Stimulated activated CD8-positive, alpha-beta memory T cell treated with anti-CD3 and anti-CD28 coated beads, Interleukin-15, amount 100 ng/mL, for 1 hour (primary cell): ENCODE measurements around the gene CCHCR1.
A peak's percentile ranks its signal among the peaks of the same experiment; 100 is the strongest.
"Not testable (repeated sequence)": the region's sequence is repeated elsewhere in the genome, so short reads cannot be mapped to it uniquely, and the experiment has no call there.

Experiments used
- DNase-seq: peaks from one replicate; pipeline ENCODE4 v3.0.0-alpha.2; 2020; ENCODE audit warnings: low read depth

Gene CCHCR1, protein sequence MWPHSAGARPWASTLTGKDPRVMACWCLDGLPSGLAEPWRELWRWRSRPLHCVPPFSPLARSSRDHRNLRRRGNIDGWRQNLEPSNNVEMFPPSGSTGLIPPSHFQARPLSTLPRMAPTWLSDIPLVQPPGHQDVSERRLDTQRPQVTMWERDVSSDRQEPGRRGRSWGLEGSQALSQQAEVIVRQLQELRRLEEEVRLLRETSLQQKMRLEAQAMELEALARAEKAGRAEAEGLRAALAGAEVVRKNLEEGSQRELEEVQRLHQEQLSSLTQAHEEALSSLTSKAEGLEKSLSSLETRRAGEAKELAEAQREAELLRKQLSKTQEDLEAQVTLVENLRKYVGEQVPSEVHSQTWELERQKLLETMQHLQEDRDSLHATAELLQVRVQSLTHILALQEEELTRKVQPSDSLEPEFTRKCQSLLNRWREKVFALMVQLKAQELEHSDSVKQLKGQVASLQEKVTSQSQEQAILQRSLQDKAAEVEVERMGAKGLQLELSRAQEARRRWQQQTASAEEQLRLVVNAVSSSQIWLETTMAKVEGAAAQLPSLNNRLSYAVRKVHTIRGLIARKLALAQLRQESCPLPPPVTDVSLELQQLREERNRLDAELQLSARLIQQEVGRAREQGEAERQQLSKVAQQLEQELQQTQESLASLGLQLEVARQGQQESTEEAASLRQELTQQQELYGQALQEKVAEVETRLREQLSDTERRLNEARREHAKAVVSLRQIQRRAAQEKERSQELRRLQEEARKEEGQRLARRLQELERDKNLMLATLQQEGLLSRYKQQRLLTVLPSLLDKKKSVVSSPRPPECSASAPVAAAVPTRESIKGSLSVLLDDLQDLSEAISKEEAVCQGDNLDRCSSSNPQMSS

DNA sequence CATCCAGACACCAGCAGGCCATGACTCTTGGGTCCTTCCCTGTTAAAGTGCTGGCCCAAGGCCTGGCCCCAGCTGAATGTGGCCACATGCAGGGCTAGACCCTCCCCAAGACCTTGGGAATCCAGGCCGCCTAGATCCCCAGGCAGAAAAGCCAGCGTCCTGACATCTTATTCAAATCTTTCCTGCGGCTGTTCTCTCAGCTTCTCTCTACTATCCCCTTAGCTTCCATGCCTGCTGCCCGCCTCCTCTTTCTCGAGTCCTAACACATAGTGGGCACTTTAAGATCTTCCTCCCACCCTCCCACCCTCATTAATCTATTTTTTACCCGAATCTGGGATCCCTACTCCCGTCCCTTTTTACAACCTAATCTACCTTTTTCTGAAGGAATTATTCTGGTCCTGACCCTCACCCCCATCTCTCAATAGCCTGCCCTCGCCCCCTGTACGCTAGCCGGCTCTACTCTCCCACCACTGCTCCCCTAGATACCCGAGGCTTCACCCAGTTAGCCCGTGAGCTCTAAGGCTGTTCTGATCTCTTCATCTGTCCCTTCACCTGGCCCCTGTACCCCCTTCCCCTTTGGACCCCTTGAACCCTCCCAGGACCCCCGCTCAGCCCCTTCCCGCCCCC is at the start of gene CCHCR1:
Gene CCHCR1 (minus strand): TSS at position 290 of the 627 bp plus-strand sequence. CDS start 202 bp downstream, at position 88.
- no peak for DNase-seq

DNA sequence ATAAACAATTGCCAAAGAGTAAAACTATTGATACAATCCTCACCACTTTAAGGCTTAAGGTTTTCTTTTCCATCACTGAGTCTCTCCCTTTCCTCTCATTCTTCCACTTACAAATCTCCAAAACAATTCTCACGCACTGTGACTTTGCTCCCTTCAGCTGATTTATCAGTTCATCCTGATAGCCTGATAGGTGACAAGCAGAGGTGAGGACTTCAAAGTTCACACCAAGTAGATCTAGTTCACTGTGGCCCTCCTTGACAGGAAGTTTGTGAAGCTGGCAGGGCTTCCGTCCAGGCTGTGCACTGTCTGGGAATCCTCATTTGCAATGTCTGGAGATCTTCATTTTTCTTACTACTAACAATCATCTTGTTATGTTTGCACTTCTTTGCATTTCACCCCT is 48.0 kb upstream of the CCHCR1 start:
- DNase-seq = no peak

DNA sequence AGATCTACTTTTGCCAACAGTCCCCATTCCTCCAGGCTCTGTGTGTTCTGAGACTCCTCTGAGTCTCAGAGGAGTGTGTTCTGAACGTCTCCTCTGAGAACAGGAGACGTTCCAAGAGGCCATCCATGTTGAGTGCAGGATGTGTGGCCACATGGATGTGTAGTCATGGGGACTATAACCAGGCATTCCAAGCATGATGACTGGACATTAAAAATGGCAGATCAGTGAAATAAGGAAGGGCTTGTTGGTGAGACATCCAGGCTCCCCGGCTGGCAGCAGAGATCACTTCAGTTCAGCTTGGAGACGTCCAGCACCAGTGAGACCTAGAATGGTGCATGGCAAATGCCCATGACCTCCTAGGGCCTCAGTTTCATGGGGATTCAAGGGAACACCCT is 47.1 kb upstream of the CCHCR1 start:
- no peak for DNase-seq

DNA sequence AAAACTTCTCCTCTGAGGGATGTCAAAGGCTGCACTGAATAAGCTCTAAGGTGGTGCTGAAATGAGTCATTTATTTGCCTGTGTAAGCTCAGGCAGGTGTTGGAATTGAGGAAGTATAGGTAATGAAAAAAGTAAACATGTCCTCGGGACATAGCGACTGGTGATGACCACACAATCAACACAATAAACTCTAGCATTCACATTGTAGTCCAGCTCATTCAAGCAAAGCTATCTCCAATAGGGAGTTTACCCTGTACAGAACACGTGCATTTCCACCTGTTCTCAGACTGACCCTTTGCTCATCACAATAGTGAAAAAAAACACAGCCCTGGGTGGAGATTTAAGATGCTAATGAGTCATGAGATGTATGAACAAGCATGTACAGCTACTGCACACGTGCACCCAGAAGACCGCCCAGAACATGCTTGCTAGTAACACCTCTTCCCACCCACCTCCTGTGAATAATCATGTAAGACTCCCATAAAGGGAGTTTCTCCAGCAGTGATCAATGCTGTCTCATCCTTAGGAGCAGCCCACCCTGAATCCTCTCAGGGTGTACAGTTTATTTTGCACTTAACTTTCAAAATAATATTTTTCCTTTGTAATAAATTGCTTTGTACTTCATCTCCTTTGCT is 45.9 kb upstream of the CCHCR1 start:
- peak; percentile 24 for DNase-seq

DNA sequence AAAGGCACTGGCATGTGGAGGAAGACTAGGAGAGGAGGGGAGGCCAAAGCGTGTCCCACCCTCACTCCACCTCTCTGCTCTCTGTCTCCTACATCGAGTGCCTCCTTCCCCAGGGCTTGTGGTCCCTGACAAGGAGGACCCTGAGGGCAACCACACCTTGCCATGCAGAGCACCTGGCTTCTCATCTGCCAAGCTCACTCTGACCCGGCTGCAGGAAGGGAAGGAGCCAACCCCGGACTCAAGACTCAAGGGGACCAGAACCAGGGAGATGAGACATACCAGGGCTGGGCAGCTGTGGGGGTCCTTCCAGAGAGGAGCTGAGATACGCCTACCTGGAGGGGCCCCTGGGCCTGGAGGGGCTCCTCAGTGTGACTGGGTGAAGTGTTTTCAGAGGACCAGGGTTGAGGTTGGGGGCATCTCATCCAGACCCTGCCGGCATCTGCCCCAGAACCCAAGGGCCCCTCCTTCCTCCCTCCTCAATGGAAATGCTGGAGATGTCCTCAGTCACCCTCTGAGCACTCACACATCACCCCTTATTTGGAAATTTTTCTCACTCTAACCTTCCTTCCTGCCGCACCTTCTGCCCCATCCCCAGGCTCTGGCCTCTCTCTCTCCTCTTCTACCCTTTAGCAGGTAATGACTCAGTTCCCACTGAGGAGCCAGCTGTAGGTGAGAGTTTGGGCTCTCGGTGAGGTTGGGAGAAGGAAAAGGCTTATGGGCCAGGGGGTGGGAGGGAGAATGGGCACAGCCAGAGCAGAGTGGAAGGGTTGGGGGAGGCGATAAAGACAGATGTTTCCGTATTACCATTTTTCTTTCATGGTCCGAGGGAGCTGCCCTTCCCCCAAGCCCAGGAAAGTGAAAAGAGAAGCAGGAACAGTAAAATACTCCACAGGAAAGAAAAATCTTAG is 44.9 kb upstream of the CCHCR1 start:
- no peak for DNase-seq

DNA sequence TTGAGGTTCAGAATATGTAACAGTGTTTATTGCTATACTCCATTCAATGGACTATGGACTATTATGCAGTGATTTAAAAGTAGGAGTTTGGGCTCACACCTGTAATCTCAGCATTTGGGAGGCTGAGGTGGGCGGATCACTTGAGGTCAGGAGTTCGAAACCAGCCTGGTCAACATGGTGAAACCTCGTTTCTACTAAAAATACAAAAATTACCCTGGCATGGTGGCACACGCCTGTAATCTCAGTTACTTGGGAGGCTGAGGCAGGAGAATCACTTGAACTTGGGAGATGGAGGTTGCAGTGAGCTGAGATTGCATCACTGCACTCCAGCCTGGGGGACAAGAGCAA is 41.5 kb upstream of the CCHCR1 start:
- DNase-seq = not testable (repeated sequence)

DNA sequence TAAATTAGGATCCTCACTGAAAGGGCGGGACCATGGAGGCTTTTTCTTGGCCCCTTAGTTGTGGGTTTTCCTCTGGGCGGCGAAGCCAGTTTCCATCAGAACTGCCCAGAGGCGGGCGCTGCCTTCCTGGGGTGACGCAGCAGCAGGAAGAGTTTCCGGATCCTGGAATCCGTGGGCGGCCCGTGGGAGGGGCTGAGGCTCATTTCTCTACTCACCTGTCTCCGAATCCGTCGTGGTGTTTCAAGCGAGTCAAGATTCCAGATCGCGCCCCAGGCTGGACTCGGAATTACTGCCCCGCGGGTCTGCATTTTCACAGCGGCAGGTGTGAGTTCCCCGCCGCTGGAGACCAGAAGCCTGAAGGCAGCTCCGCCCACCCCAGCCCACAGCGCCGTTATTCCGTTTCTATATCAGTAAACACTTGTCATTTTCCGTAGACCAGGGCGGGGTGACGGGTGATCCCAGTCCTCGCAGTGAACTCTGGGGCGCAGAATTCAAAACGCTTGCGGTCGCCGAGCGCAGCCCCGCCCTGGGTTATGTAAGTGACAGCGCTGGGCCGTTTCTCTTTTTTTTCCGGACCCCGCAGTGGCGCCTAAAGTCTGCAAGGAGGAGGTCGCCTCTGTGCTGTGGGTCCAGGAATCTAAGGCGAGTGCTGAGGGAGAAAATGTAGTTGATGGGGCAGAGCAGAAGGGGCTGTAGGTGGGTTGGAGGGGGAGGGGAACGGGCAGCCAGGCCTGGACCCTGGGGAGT is 40.1 kb upstream of the CCHCR1 start:
- peak; percentile 90 for DNase-seq

DNA sequence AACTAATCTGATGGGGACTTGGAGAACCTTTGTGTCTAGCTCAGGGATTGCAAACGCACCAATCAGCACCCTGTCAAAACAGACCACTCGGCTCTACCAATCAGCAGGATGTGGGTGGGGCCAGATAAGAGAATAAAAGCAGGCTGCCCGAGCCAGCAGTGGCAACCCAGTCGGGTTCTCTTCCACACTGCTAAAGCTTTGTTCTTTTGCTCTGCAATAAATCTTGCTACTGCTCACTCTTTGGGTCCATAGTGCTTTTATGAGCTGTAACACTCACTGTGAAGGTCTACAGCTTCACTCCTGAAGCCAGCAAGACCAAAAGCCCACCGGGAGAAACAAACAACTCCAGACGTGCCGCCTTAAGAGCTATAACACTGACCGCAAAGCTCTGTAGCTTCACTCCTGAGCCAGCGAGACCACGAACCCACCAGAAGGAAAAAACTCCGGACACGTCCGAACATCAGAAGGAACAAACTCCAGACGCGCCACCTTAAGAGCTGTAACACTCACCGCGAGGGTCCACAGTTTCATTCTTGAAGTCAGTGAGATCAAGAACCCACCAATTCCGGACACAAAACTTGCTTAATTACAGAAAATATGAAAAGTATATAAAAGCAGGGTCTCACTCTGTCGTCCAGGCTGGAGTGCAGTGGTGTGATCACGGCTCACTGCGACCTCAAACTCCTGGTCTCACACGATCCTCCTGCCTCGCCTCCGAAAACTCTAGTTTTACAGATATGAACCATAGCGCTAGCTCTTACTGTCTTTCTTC is 38.8 kb upstream of the CCHCR1 start:
- not testable (repeated sequence) for DNase-seq

DNA sequence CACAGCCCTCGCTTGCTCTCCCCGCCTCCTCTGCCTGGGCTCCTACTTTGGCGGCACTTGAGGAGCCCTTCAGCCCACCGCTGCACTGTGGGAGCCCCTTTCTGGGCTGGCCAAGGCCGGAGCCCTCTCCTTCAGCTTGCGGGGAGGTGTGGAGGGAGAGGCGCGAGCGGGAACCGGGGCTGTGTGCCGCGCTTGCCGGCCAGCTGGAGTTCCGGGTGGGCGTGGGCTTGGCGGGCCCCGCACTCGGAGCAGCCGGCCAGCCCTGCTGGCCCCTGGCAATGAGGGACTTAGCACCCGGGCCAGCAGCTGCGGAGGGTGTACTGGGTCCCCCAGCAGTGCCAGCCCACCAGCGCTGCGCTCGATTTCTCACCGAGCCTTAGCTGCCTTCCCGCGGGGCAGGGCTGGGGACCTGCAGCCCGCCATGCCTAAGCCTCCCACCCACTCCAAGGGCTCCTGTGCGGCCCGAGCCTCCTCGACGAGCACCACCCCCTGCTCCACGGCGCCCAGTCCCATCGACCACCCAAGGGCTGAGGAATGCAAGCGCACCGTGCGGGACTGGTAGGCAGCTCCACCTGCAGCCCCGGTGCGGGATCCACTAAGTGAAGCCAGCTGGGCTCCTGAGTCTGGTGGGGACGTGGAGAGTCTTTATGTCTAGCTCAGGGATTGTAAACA is 37.8 kb upstream of the CCHCR1 start:
- DNase-seq = not testable (repeated sequence)

DNA sequence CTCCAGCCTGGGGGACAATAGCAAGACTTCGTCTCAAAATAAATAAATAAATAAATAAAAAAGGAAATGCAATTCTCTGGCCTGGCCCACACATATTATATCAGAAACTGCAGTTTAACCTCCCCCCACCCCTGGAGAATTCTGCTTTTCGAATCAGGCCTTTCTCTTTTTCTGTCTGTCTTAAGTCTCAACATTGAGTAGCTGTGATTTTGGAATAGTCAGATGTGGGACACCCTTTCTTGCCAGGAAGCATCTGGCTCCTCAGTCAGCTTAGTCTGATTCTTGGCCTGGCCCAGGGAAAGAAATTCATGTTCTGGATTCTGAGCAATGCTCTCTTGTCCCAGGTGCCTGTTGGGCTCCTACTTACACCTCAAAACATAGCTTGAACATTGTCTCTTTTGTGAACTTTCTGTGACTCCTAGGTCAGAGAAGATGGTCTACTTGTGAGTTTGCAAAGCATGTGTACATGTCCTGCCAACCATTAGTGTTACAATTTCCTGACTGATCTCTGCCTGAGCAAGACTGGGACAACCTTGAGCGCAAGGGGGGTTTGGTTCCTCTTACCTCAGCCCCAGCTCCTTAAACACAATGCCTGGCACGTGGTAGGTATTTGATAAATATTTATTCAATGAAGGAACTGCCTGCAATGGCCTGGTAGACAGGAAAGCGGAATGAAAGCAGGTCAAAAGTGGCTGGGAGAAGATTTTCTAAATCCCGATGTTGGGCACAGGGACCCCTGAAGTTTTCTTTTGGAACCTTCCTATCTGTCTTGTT is 36.6 kb upstream of the CCHCR1 start:
- no peak for DNase-seq

DNA sequence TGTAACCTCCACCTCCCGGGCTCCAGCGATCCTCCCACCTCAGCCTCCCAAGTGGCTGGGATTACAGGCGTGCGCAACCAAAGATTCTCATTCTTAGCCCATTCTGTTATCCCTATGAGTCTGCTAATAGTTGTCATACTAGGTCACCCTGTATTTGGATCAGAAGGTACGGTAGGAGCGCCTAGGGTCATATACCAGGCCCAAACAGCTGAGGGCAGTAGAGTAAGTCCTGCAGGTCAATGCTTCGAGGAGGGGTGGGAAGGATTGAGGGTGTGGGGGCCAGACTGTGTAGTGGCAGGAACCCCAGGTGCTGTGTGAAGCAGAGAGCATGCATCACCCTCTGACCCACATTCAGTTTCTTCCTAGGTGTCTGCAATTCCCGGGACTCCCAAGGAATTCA is 35.6 kb upstream of the CCHCR1 start:
- no peak for DNase-seq

DNA sequence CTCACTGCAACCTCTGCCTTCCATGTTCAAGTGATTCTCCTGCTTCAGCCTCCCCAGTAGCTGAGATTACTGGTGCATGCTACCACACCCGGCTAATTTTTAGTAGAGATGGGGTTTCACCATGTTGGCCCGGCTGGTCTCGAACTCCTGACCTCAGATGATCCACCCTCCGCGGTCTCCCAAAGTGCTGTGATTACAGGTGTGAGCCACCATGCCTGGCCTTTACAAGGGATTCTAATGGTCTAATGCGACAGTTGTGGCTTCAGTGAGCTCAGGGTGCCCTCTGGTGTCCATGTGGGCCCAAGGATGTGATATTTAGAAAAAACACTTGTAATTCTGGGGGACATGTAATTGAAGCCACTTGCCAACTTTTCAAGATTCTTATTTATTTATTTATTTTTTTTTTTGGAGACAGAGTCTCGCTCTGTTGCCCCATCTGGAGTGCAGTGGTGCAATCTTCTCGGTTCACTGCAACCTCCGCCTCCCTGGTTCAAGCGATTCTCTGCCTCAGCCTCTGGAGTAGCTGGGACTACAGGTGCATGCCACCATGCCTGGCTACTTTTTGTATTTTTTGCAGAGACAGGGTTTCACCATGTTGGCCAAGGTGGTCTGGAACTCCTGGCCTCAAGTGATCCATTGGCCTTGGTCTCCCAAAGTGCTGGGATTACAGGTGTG is 35.0 kb upstream of the CCHCR1 start:
- not testable (repeated sequence) for DNase-seq

DNA sequence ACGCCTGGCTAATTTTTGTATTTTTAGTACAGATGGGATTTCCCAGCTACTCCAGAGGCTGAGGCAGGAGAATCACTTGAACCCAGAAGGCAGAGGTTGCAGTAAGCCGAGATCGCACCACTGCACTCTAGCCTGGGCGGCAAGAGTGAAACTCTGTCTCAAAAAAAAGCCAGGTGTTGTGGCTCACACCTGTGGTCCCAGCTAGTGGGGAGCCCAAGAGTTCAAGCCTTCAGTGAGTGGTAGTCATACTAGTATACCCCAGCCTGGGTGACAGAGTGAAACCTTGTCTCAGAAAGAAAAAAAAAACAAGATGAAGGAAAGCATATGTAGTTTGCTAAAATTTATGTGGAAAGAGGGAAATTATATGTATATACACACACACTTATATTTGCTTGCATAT is 32.9 kb upstream of the CCHCR1 start:
- no peak for DNase-seq

DNA sequence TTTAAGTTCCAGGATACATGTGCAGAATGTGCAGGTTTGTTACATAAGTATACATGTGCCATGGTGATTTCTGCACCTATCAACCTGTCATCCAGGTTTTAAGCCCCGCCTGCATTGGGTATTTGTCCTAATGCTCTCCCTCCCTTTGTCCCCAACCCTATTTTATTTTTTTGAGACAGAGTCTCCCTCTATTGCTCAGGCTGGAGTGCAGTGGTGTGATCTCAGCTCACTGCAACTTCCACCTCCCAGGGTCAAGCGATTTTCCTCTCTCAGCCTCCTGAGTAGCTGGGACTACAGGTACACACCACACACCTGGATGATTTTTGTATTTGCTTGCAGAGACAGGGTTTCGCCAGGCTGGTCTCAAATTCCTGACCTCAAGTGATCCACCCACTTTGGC is 31.6 kb upstream of the CCHCR1 start:
- DNase-seq = not testable (repeated sequence)

DNA sequence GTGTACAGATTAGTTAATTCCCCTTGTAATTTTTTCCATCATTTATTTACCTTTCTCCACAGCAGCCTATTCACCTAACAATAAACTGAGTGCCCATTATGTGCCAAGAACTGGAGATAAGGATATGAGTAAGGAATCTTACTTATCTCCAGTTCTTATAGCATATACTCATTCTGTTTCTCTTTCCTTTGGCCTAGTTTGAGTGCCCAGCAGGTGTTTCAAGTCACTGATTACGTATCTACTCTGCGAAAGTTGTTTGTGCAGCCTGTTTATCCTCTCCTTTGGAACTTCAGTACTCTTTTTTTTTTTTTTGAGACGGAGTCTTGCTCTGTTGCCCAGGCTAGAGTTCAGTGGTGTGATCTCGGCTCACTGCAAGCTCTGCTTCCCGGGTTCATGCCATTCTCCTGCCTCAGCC is 30.2 kb upstream of the CCHCR1 start:
- DNase-seq = no peak

DNA sequence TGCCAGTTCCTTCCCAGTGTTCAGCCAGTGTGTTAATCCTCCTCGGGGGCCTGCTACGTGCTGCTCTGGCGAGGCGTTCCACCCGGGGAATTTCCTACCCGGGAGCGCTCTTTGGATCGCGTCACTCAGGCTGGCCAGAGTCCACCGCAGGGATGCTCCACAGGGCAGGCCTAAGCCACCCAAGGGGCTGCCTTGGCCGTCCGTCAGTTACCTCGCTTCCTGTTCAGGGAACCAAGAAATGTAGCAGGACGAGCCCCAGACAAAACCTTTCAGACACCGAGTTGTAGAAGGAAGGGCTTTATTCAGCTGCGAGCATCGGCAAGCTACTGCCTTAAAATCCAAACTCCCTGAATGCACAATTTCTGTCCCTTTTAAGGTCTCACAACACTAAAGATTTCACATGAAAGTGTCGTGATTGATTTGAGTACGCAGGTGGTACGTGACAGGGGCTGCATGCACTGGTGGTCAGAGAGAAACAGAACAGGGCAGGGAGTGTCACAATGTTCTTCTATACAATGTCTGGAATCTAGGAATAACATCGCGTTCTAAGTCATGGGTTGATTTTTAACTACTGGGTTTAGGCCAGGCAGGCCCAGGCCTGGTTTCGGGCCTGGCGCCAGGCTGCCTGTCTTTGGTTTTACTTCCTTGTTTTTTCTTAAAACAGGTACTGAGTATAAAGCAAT is 28.6 kb upstream of the CCHCR1 start:
- no peak for DNase-seq

DNA sequence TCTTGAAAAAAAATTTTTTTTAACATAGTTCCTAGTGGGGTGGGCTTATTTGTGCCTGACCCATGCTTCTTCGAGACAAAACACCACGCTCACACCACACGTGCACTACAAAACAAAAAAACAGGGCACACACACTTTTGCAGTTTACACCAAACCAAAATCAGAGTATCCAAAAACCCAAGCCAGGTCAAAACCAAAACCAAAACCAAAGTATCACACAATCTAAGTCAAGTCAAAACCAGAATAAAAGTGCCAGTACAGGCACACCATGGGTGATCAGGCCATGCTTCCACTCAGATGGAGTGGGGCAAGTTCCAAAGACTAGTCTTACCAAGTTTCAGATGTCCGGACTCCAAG is 28.1 kb upstream of the CCHCR1 start:
- not testable (repeated sequence) for DNase-seq
